GM12878 (cell line): ENCODE measurements around the gene DCPS. TPM values are rescaled to one million over a fixed set of nuclear protein-coding genes. Genes with fewer than 3 reads are reported as not detected.
A peak's percentile ranks its signal among the peaks of the same experiment; 100 is the strongest.

Experiments used
- ATAC-seq: fragments of 200-7000 bp; cut with Tn5 transposase; 3 replicates; pipeline ENCODE4 v1.9.1; 2020; ENCODE audit warnings: mild to moderate bottlenecking, moderate library complexity
- BruUV-seq: library from RNA; stranded (reverse); fragments of 400-500 nt; replicated peaks from 2 replicates; lab custom pipeline; 2021; lab: Mats Ljungman, UMichigan
- CTCF ChIA-PET: fragments of 300-600 bp; sonication (Branson Sonifier 250); formaldehyde crosslinking; extraction: SDS; loops from one replicate; lab custom pipeline; 2021; ENCODE audit warnings: inconsistent platforms; lab: Yijun Ruan, JAX
- POLR2A ChIA-PET: fragments of 350-600 bp; formaldehyde crosslinking; extraction: SDS; loops from one replicate; lab custom pipeline; 2021; ENCODE audit warnings: inconsistent platforms; lab: Charles Lee
- RAD21 ChIA-PET: fragments of 300-600 bp; sonication (Branson Sonifier 250); formaldehyde crosslinking; loops from one replicate; lab custom pipeline; 2023; ENCODE audit warnings: antibody characterized with exemption; ENCODE audit not compliant: unreplicated experiment; lab: Charles Lee
- SMC1A ChIA-PET: fragments of 300-600 bp; sonication (Branson Sonifier 250); formaldehyde crosslinking; loops from one replicate; lab custom pipeline; 2023; ENCODE audit not compliant: unreplicated experiment, uncharacterized antibody; lab: Charles Lee
- DNase-seq: peaks from one replicate; pipeline ENCODE4 v3.0.0-alpha.2; 2011; ENCODE audit warnings: low read depth, low spot score
- FAIRE-seq: peaks from 3 replicates; lab custom pipeline; 2011; peaks lifted over from hg19 to GRCh38; lab: Jason Lieb, UNC
- H2AFZ ChIP-seq: 2 replicates; pipeline ENCODE4 v1.6.0; 2011; ENCODE audit warnings: low read depth, low read length, control low read depth; ENCODE audit not compliant: control insufficient read depth
- H3K27ac ChIP-seq: 2 replicates; pipeline ENCODE4 v1.5.1; 2011; ENCODE audit warnings: control low read depth; ENCODE audit not compliant: control insufficient read depth, insufficient read depth
- H3K27me3 ChIP-seq, 2 experiments: replicated peaks in 1 of 2; 2 replicates each; pipeline versions ENCODE4 v1.6.0 to v1.6.1; 2011; ENCODE audit warnings: low read length in 1 of 2; ENCODE audit not compliant: control insufficient read depth in 2 of 2, insufficient read depth in 2 of 2
- H3K36me3 ChIP-seq, 2 experiments: 2 replicates each; pipeline ENCODE4 v1.5.1; 2011; ENCODE audit warnings: low read length in 1 of 2; ENCODE audit not compliant: control insufficient read depth in 2 of 2, insufficient read depth in 2 of 2
- H3K4me1 ChIP-seq: 2 replicates; pipeline ENCODE4 v1.6.1; 2011; ENCODE audit warnings: mild to moderate bottlenecking, low read length, moderate library complexity, mixed read lengths; ENCODE audit not compliant: control insufficient read depth, insufficient read depth
- H3K4me2 ChIP-seq: 2 replicates; pipeline ENCODE4 v1.6.0; 2011; ENCODE audit warnings: control low read depth; ENCODE audit not compliant: control insufficient read depth, insufficient read depth
- H3K4me3 ChIP-seq: fragments of 200-600 bp; sonication (generic); 2 replicates; pipeline ENCODE4 v1.5.1; 2016
- H3K79me2 ChIP-seq: 2 replicates; pipeline ENCODE4 v1.6.0; 2011; ENCODE audit warnings: low read length; ENCODE audit not compliant: control insufficient read depth, insufficient read depth
- H3K9ac ChIP-seq: 2 replicates; pipeline ENCODE4 v1.8.0; 2011; ENCODE audit warnings: low read length, control low read depth, mixed read lengths; ENCODE audit not compliant: control insufficient read depth, insufficient read depth
- H3K9me3 ChIP-seq: replicated peaks from 3 replicates; pipeline ENCODE4 v1.5.1; 2011; ENCODE audit warnings: mild to moderate bottlenecking, low read length; ENCODE audit not compliant: control insufficient read depth, insufficient read depth
- H4K20me1 ChIP-seq: 2 replicates; pipeline ENCODE4 v1.6.0; 2011; ENCODE audit not compliant: control insufficient read depth, insufficient read depth
- BACH1 ChIP-seq: fragments of 450-650 bp; IDR thresholded peaks from 2 replicates; pipeline ENCODE4 v1.6.1; 2017; ENCODE audit warnings: mild to moderate bottlenecking, borderline replicate concordance
- CHD4 ChIP-seq: fragments of 200-600 bp; sonication (generic); IDR thresholded peaks from 2 replicates; pipeline ENCODE4 v1.6.1; 2016; ENCODE audit warnings: mild to moderate bottlenecking
- FOXK2 ChIP-seq: fragments of 450-650 bp; IDR thresholded peaks from 2 replicates; pipeline ENCODE4 v1.6.1; 2017; ENCODE audit warnings: mild to moderate bottlenecking, moderate library complexity
- MTA2 ChIP-seq: fragments of 450-650 bp; IDR thresholded peaks from 2 replicates; pipeline ENCODE4 v1.6.1; 2016; ENCODE audit warnings: low read depth, mild to moderate bottlenecking, moderate library complexity
- NFIC ChIP-seq: IDR thresholded peaks from 2 replicates; pipeline ENCODE4 v1.6.1; 2012; ENCODE audit warnings: low read depth, mild to moderate bottlenecking, inconsistent platforms, low read length, moderate library complexity
- NFYA ChIP-seq: IDR thresholded peaks from 2 replicates; pipeline ENCODE4 v1.6.1; 2011; ENCODE audit warnings: low read depth, mild to moderate bottlenecking, low read length, improper control_type of control experiment, borderline replicate concordance
- SKIL ChIP-seq: fragments of 450-650 bp; IDR thresholded peaks from 2 replicates; pipeline ENCODE4 v1.6.1; 2017; ENCODE audit warnings: mild to moderate bottlenecking, low read depth, inconsistent platforms; ENCODE audit not compliant: poor library complexity, severe bottlenecking
- SMC3 ChIP-seq: IDR thresholded peaks from 2 replicates; pipeline ENCODE4 v1.6.1; 2011; ENCODE audit warnings: low read length, improper control_type of control experiment, borderline replicate concordance
- STAT3 ChIP-seq: IDR thresholded peaks from 2 replicates; pipeline ENCODE4 v1.6.1; 2011; ENCODE audit warnings: low read depth, low read length, improper control_type of control experiment
- WGBS: methylation state at CpG from one replicate; pipeline ENCODE4 v1.1.6; 2016; ENCODE audit warnings: low lambda C conversion rate; ENCODE audit not compliant: insufficient replicate concordance, insufficient coverage; ENCODE audit errors: missing lambda C conversion rate; 5-methylcytosine and 5-hydroxymethylcytosine counted together
- in situ Hi-C: fragments of 300-500 bp; cut with MboI; formaldehyde crosslinking; loops from 9 replicates; pipeline ENCODE4 v1.14.3; 2018; ENCODE audit warnings: mixed read lengths
- intact Hi-C: fragments of 100-400 bp; cut with micrococcal nuclease; formaldehyde crosslinking; loops from one replicate; pipeline ENCODE4 v1.14.2; 2022; ENCODE audit not compliant: unreplicated experiment
- polyA plus RNA-seq, 11 experiments: library from polyadenylated mRNA; depleted of rRNA in 4 of 11; unstranded in 6 of 11; stranded (reverse) in 5 of 11; fragments of >200 nt; fragmentation: Nextera tagmentation in 4 of 11; fragmentation: Illumina TruSeq in 1 of 11; extraction: Ambion mirVana in 4 of 11; extraction: Trizol in 1 of 11; gene quantifications; 1 replicate in 1 of 11; 2 replicates in 10 of 11; pipeline versions ENCODE4 v1.2.1 to v1.2.3, GENCODE V29; 2011 to 2016; ENCODE audit warnings: inconsistent platforms in 2 of 11, missing spikeins in 2 of 11, low read depth in 1 of 11
- total RNA-seq, 4 experiments: library from RNA; depleted of rRNA in 3 of 4; stranded (reverse); fragments of >200 nt in 3 of 4; fragmentation: Illumina TruSeq in 1 of 4; extraction: Trizol in 1 of 4; gene quantifications; 2 replicates each; pipeline versions ENCODE4 v1.2.1 to v1.2.3, GENCODE V29; 2013 to 2021

Gene DCPS
- total and polyA plus RNA-seq, 10 of the 15 experiments (the other 5 are each of a cell fraction or from before 2014, with no cell fraction given) = 23.5 to 101 (median 67.4) TPM

DNA sequence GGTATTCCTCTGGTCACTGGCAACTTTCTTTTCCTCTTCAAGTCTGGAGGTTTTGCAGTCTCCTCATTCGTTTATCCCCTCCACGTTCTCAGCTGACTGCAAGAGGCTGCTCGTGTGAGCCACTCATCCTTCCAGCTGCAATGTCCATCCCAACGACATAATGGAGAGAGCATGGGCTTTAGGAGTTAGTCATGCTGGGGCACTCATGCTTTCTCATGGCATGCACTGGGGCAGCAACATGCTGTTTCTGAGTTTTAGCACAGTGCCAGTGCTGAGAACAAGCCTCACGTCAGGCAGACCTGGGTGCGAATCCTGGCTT is 7.1 kb downstream of the DCPS start:
- H3K4me3 ChIP-seq = no peak overlapping the region
- H3K4me1 ChIP-seq = peaks cover 40% of the 10 kb centered on the region
- SMC1A ChIA-PET = interaction anchor here (1.0 to 6.5 kb wide), 19 partner anchors 8 to 260 kb away, joined by 3 to 78 read pairs (median 5); partner anchors contain the start of gene ST3GAL4
- DNase-seq (no peak), ATAC-seq (peak; percentile 1; the same call in 2 of the 3 replicates), FAIRE-seq (no peak)
- H3K79me2 ChIP-seq = peaks cover 9% of the 10 kb centered on the region
- in situ Hi-C loops = no loop called here
- intact Hi-C loops = loop anchor here (1.0 to 10.0 kb wide), 7 partner anchors 44 to 674 kb away; partner anchors contain the start of gene ST3GAL4
- CTCF ChIA-PET = interaction anchor here (0.6 to 10.0 kb wide), 37 partner anchors 9 to 764 kb away, joined by 3 to 232 read pairs (median 5); partner anchors contain the start of genes FOXRED1, SRPRA and ST3GAL4
- no peaks in the 10 kb centered on the region for H3K27me3 ChIP-seq
- no peaks in the 10 kb centered on the region; the same call in none of the 3 replicates for H3K9me3 ChIP-seq
- H2AFZ ChIP-seq = no peak overlapping the region
- peak overlapping the region; percentile 18; the same call in 1 of the 2 replicates for H3K4me2 ChIP-seq
- H3K36me3 ChIP-seq = peaks cover 1 to 19% of the 10 kb centered on the region in 2 experiments
- H4K20me1 ChIP-seq = no peaks in the 10 kb centered on the region
- no peak overlapping the region for H3K9ac ChIP-seq
- TF ChIP-seq FOXK2 = no peak
- no peak for TF ChIP-seq NFYA
- no peak for TF ChIP-seq STAT3
- no peak for TF ChIP-seq NFIC
- no peak for TF ChIP-seq SKIL
- no peak for TF ChIP-seq BACH1
- no peak for TF ChIP-seq SMC3
- TF ChIP-seq CHD4 = no peak
- TF ChIP-seq MTA2 = no peak
- WGBS = 78% methylated on average over 6 of the region's 6 CpGs
- H3K27ac ChIP-seq = no peak overlapping the region
- RAD21 ChIA-PET = interaction anchor here (0.7 to 3.0 kb wide), 21 partner anchors 8 to 1035 kb away, joined by 3 to 36 read pairs (median 4); partner anchors contain the start of gene ST3GAL4
- POLR2A ChIA-PET = interaction anchor here (1.0 to 1.7 kb wide), 3 partner anchors 11 to 170 kb away, joined by 3 to 5 read pairs (median 5); no protein-coding TSS in a partner anchor
- BruUV-seq = no TSS peak
